ENCODE measurements around the gene BAAT.

Gene BAAT

GRCh38 chr9:101372327-101373118 is 12.3 kb downstream of the BAAT start:
- Histone ChIP-seq H3K36me3 (ENCODE audit: control insufficient read depth, insufficient read depth, low read length) (no peaks in the 10 kb centered on the region), H3K9me3 (ENCODE audit: control insufficient read depth, insufficient read depth, low read length) (no peaks in the 10 kb centered on the region), H3K4me1 (ENCODE audit: control insufficient read depth, insufficient read depth, low read length) (peaks cover 2% of the 10 kb centered on the region)

GRCh38 chr9:101371813-101372212 is 13.0 kb downstream of the BAAT start:
- H3K9ac ChIP-seq (ENCODE audit: low read depth, low read length): no peak overlapping the region
- H3K9me3 ChIP-seq (ENCODE audit: control insufficient read depth, insufficient read depth, low read length): no peaks in the 10 kb centered on the region
- no peaks in the 10 kb centered on the region for H3K36me3 ChIP-seq (ENCODE audit: control insufficient read depth, insufficient read depth, low read length)
- peaks cover 2% of the 10 kb centered on the region for H3K4me1 ChIP-seq (ENCODE audit: control insufficient read depth, insufficient read depth, low read length)
- no peak overlapping the region for H3K4me3 ChIP-seq (ENCODE audit: low read depth, low read length)
- no peaks in the 10 kb centered on the region for H3K27me3 ChIP-seq (ENCODE audit: control insufficient read depth, insufficient read depth, low read length)

More at GRCh38 chr9:101372327-101373118, 12.3 kb downstream of the BAAT start:
- no peak overlapping the region for H3K4me3 ChIP-seq (ENCODE audit: low read depth, low read length)
- no peaks in the 10 kb centered on the region for H3K27me3 ChIP-seq (ENCODE audit: control insufficient read depth, insufficient read depth, low read length)
- H3K9ac ChIP-seq (ENCODE audit: low read depth, low read length): no peak overlapping the region

GRCh38 chr9:101369884-101370531 is 14.8 kb downstream of the BAAT start:
- H3K27me3 ChIP-seq (ENCODE audit: control insufficient read depth, insufficient read depth, low read length): no peaks in the 10 kb centered on the region
- peaks cover 2% of the 10 kb centered on the region for H3K4me1 ChIP-seq (ENCODE audit: control insufficient read depth, insufficient read depth, low read length)
- no peaks in the 10 kb centered on the region for H3K9me3 ChIP-seq (ENCODE audit: control insufficient read depth, insufficient read depth, low read length)
- no peak overlapping the region for H3K9ac ChIP-seq (ENCODE audit: low read depth, low read length)
- H3K36me3 ChIP-seq (ENCODE audit: control insufficient read depth, insufficient read depth, low read length): no peaks in the 10 kb centered on the region
- no peak overlapping the region for H3K4me3 ChIP-seq (ENCODE audit: low read depth, low read length)

GRCh38 chr9:101369286-101369685 is 15.5 kb downstream of the BAAT start:
- no peaks in the 10 kb centered on the region for H3K9me3 ChIP-seq (ENCODE audit: control insufficient read depth, insufficient read depth, low read length)
- H3K27me3 ChIP-seq (ENCODE audit: control insufficient read depth, insufficient read depth, low read length): no peaks in the 10 kb centered on the region
- H3K36me3 ChIP-seq (ENCODE audit: control insufficient read depth, insufficient read depth, low read length): no peaks in the 10 kb centered on the region
- peaks cover 2% of the 10 kb centered on the region for H3K4me1 ChIP-seq (ENCODE audit: control insufficient read depth, insufficient read depth, low read length)
- no peak overlapping the region for H3K9ac ChIP-seq (ENCODE audit: low read depth, low read length)
- no peak overlapping the region for H3K4me3 ChIP-seq (ENCODE audit: low read depth, low read length)

GRCh38 chr9:101367323-101367722 is 17.5 kb downstream of the BAAT start:
- peaks cover 2% of the 10 kb centered on the region for H3K4me1 ChIP-seq (ENCODE audit: control insufficient read depth, insufficient read depth, low read length)
- no peak overlapping the region for H3K4me3 ChIP-seq (ENCODE audit: low read depth, low read length)
- H3K36me3 ChIP-seq (ENCODE audit: control insufficient read depth, insufficient read depth, low read length): no peaks in the 10 kb centered on the region
- no peaks in the 10 kb centered on the region for H3K9me3 ChIP-seq (ENCODE audit: control insufficient read depth, insufficient read depth, low read length)
- H3K9ac ChIP-seq (ENCODE audit: low read depth, low read length): no peak overlapping the region
- H3K27me3 ChIP-seq (ENCODE audit: control insufficient read depth, insufficient read depth, low read length): no peaks in the 10 kb centered on the region

GRCh38 chr9:101366038-101366756 is 18.6 kb downstream of the BAAT start:
- peaks cover 2% of the 10 kb centered on the region for H3K4me1 ChIP-seq (ENCODE audit: control insufficient read depth, insufficient read depth, low read length)
- no peak overlapping the region for H3K9ac ChIP-seq (ENCODE audit: low read depth, low read length)
- no peaks in the 10 kb centered on the region for H3K9me3 ChIP-seq (ENCODE audit: control insufficient read depth, insufficient read depth, low read length)
- no peaks in the 10 kb centered on the region for H3K27me3 ChIP-seq (ENCODE audit: control insufficient read depth, insufficient read depth, low read length)
- H3K36me3 ChIP-seq (ENCODE audit: control insufficient read depth, insufficient read depth, low read length): no peaks in the 10 kb centered on the region
- H3K4me3 ChIP-seq (ENCODE audit: low read depth, low read length): no peak overlapping the region

GRCh38 chr9:101365181-101365580 is 19.6 kb downstream of the BAAT start:
- no peaks in the 10 kb centered on the region for H3K36me3 ChIP-seq (ENCODE audit: control insufficient read depth, insufficient read depth, low read length)
- H3K27me3 ChIP-seq (ENCODE audit: control insufficient read depth, insufficient read depth, low read length): no peaks in the 10 kb centered on the region
- no peak overlapping the region for H3K9ac ChIP-seq (ENCODE audit: low read depth, low read length)
- no peak overlapping the region for H3K4me3 ChIP-seq (ENCODE audit: low read depth, low read length)
- H3K4me1 ChIP-seq (ENCODE audit: control insufficient read depth, insufficient read depth, low read length): peaks cover 2% of the 10 kb centered on the region
- no peaks in the 10 kb centered on the region for H3K9me3 ChIP-seq (ENCODE audit: control insufficient read depth, insufficient read depth, low read length)

- H3K27me3 ChIP-seq (ENCODE audit: control insufficient read depth, insufficient read depth, low read length): no peaks in the 10 kb centered on the region
- no peaks in the 10 kb centered on the region for H3K9me3 ChIP-seq (ENCODE audit: control insufficient read depth, insufficient read depth, low read length)
- H3K4me3 ChIP-seq (ENCODE audit: low read depth, low read length): no peak overlapping the region
- no peaks in the 10 kb centered on the region for H3K36me3 ChIP-seq (ENCODE audit: control insufficient read depth, insufficient read depth, low read length)
- no peaks in the 10 kb centered on the region for H3K4me1 ChIP-seq (ENCODE audit: control insufficient read depth, insufficient read depth, low read length)
- H3K9ac ChIP-seq (ENCODE audit: low read depth, low read length): no peak overlapping the region
Measured at GRCh38 chr9:101362450-101362849, 22.4 kb downstream of the BAAT start.

GRCh38 chr9:101360647-101361046 is 24.2 kb downstream of the BAAT start:
- Histone ChIP-seq H3K9me3 (ENCODE audit: control insufficient read depth, insufficient read depth, low read length) (no peaks in the 10 kb centered on the region), H3K27me3 (ENCODE audit: control insufficient read depth, insufficient read depth, low read length) (no peaks in the 10 kb centered on the region), H3K4me1 (ENCODE audit: control insufficient read depth, insufficient read depth, low read length) (no peaks in the 10 kb centered on the region), H3K9ac (ENCODE audit: low read depth, low read length) (no peak overlapping the region), H3K4me3 (ENCODE audit: low read depth, low read length) (no peak overlapping the region), H3K36me3 (ENCODE audit: control insufficient read depth, insufficient read depth, low read length) (no peaks in the 10 kb centered on the region)

- Histone ChIP-seq H3K4me3 (ENCODE audit: low read depth, low read length) (no peak overlapping the region), H3K9ac (ENCODE audit: low read depth, low read length) (no peak overlapping the region), H3K9me3 (ENCODE audit: control insufficient read depth, insufficient read depth, low read length) (no peaks in the 10 kb centered on the region), H3K36me3 (ENCODE audit: control insufficient read depth, insufficient read depth, low read length) (no peaks in the 10 kb centered on the region), H3K4me1 (ENCODE audit: control insufficient read depth, insufficient read depth, low read length) (no peaks in the 10 kb centered on the region), H3K27me3 (ENCODE audit: control insufficient read depth, insufficient read depth, low read length) (no peaks in the 10 kb centered on the region)
Measured at GRCh38 chr9:101359679-101360078, 25.1 kb downstream of the BAAT start.

- Histone ChIP-seq H3K4me3 (ENCODE audit: low read depth, low read length) (no peak overlapping the region), H3K9ac (ENCODE audit: low read depth, low read length) (no peak overlapping the region), H3K27me3 (ENCODE audit: control insufficient read depth, insufficient read depth, low read length) (no peaks in the 10 kb centered on the region), H3K36me3 (ENCODE audit: control insufficient read depth, insufficient read depth, low read length) (no peaks in the 10 kb centered on the region), H3K9me3 (ENCODE audit: control insufficient read depth, insufficient read depth, low read length) (no peaks in the 10 kb centered on the region), H3K4me1 (ENCODE audit: control insufficient read depth, insufficient read depth, low read length) (no peaks in the 10 kb centered on the region)
Measured at GRCh38 chr9:101356619-101357018, 28.2 kb downstream of the BAAT start.

All from iPS-15b (cell line).